ENCODE measurements around the gene EIF3C.
"Not testable (repeated sequence)": the region's sequence is repeated elsewhere in the genome, so short reads cannot be mapped to it uniquely, and the experiment has no call there.

The EIF3C gene, protein sequence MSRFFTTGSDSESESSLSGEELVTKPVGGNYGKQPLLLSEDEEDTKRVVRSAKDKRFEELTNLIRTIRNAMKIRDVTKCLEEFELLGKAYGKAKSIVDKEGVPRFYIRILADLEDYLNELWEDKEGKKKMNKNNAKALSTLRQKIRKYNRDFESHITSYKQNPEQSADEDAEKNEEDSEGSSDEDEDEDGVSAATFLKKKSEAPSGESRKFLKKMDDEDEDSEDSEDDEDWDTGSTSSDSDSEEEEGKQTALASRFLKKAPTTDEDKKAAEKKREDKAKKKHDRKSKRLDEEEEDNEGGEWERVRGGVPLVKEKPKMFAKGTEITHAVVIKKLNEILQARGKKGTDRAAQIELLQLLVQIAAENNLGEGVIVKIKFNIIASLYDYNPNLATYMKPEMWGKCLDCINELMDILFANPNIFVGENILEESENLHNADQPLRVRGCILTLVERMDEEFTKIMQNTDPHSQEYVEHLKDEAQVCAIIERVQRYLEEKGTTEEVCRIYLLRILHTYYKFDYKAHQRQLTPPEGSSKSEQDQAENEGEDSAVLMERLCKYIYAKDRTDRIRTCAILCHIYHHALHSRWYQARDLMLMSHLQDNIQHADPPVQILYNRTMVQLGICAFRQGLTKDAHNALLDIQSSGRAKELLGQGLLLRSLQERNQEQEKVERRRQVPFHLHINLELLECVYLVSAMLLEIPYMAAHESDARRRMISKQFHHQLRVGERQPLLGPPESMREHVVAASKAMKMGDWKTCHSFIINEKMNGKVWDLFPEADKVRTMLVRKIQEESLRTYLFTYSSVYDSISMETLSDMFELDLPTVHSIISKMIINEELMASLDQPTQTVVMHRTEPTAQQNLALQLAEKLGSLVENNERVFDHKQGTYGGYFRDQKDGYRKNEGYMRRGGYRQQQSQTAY

DNA sequence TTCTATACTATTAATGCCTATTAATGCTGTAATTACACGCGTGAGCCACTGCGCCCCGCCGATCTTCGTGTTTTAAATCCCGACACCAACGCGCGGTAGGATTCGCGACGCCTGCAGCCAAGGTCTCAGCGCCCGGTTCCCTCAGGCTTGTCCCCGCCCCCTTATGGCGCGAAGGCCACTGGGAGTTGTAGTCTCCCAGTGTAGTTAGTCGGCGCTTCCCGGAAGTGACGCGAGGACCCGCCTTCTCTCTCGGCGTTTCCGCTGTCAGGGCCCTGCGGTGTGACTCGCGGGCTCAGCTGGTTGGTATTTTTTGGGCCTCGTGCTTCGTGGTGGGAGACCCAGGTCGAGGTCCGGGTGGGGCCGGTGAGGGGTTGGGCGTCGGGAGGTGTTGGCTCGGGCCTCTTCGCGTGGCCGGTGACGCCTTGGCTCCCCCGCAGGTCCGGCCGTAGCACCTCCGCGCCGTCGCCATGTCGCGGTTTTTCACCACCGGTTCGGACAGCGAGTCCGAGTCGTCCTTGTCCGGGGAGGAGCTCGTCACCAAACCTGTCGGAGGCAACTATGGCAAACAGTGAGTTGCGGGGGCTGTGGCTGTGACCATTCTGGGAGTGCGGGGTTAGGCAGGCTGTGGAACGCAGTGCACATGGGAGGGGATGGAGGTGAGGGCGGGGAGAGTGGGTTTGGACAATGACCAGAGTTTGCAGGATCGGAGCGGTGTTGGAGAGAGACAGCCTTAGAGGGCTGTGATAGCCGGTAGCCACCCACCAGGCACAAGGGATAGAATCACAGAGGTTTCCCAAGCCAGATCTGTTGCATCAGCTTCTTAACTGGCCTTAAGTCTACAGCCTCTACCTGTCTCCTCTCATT is at the start of gene EIF3C:
Gene EIF3C (plus strand): TSS at position 245 of the 864 bp plus-strand sequence. CDS start 223 bp downstream, at position 468.
- FAIRE-seq, result not testable (repeated sequence)

DNA sequence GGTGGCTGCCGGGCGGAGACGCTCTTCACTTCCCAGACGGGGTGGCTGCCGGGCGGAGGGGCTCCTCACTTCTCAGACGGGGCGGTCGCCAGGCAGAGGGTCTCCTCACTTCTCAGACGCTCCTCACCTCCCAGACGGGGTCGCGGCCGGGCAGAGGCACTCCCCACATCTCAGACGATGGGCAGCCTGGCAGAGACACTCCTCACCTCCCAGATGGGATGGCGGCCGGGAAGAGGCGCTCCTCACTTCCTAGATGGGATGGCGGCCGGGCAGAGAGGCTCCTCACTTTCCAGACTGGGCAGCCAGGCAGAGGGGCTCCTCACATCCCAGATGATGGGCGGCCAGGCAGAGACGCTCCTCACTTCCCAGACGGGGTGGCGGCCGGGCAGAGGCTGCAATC is 45.0 kb upstream of the EIF3C start:
- not testable (repeated sequence) for FAIRE-seq

DNA sequence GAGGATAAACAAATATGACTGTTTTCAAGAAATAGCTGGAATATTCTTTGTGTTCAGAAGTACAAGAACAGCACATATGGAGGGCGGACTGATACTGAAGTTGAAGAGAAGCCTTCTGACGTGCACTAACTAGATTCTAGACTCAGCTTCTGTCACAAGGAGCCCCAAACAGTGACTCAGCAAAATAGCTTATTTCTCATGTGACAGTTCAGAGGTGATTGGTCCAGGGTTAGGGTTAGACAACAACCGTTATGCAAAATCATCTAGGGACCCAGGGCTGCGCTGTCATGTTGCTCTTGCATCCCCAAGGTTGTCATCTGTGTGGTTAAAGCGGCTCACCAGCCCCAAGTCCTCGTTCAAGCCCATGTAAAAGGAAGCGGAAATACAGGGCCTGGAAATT is 43.8 kb upstream of the EIF3C start:
- FAIRE-seq, result not testable (repeated sequence)

DNA sequence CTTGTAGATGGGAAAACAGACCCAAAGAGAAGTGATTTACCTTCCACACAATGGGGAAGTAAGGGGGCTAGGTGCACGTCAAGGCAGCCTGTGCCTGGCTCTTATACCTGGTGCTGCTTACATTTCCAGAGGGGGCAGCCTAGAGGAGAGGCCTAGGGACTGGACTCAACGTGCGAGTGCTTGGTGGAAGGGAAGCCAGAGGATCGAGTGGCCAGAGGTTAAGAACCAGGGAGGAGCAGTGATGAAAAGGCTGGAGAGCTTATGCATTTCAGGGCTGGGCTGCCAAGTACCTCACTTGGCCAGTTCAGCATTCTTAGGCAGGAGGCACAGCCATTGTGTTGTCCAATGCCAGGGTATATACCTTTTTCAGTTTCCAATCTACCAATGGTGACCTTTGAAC is 43.1 kb upstream of the EIF3C start:
- FAIRE-seq, result not testable (repeated sequence)

DNA sequence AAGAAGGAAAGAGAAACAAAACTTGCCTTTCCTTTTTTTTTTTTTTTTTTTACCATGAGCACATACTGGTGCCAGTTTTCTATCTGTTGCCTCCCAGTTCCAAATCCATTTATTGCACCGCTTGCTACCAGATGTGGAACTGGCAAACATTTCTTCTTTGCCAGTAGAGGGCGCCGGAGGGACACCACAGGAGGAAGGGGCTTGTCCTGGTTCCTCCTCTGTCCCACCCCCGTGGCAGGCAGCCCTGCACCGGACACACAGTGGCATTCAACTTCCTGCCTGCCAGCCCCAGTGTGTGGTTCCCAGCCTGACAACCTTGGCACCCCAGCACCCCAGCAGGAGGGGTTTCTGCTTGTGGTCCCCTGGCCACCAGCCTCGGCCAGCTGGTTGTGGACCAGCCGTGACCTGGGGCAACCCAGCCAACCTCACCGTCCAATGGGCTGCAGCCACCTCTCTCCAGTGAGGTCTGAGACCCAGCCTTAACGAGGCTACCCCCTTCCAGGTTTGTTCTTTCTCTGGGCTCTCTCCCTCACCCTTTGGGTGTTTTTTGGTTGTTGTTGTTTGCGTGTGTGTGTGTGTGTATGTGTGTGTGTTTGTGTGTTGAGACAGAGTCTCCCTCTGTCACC is 22.8 kb upstream of the EIF3C start:
- FAIRE-seq, result not testable (repeated sequence)

DNA sequence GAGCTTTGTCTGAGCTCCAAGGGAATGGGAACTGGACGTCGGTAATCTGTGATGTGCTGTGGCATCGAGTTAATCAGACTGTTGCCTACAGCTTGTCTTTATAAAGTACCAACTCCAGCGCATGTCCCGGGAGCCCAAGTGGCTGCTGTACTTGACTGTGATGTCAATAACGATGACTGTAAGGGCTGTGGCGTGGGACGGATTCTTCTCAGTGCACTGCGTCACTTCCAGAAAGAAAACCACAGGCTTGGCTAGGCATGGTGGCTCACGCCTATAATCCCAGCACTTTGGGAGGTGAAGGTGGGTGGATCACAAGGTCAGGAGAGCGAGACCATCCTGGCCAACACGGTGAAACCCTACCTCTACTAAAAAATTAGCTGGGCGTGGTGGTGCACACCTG is 21.8 kb upstream of the EIF3C start:
- FAIRE-seq, result not testable (repeated sequence)

DNA sequence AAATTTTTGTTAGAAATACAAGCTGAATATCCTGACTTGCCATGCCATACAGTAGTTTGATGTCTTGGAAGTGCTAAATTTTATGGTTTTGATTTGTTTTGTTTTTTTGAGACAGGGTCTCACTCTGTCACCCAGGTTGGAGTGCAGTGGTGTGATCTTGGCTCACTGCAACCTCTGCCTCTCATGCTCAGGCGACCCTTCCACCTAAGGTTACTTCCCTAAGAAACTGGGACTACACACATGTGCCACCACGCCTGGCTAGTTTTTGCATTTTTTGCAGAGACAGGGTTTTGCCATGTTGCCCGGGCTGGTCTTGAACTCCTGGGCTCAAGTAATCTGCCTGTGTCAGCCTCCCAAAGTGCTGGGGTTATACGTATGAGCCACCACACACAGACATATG is 19.5 kb upstream of the EIF3C start:
- FAIRE-seq, result not testable (repeated sequence)

DNA sequence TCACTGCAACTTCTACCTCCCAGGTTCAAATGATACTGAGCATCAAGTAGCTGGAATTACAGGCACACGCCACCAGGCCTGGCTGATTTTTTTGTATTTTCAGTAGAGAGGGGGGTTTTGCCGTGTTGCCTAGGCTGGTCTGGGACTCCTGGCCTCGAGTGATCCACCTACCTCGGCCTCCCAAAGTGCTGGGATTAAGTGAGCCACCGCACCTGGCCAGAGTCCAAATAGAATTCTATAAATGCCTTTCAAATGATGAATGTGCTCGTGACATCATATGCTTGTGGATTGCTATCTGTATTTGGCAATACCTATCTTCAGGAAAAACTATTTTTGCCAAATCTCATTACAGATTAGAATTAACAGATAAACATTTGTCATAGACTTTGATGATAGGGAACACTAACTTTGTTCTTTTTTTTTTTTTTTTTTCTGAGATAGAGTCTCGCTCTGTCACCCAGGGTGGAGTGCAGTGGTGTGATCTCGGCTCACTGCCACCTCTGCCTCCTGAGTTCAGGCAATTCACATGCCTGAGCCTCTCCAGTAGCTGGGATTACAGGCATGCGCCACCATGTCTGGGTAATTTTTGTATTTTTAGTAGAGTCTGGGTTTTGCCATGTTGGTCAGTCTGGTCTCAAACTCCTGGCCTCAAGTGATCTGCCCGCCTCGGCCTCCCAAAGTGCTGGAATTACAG is 17.9 kb upstream of the EIF3C start:
- FAIRE-seq, result not testable (repeated sequence)

DNA sequence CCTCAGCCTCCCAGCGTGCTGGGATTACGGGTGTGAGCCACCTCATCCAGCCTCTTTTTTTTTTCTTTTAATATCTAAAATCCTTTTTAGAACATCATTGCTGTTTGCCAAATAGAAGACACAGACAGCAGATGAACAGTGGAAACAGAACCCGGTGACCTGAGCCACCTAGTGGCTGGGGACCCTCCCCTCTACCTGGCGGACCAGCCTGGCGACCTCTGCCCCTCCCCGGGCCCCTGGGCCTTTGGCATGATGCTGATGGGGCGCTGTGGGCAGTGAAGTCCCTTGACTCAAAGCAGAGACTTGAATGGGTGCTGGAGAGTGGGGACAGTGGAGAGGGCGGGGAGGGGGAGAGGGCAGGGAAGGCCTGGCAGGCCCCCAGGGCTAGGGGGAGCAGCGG is 11.5 kb upstream of the EIF3C start:
- FAIRE-seq, result not testable (repeated sequence)

DNA sequence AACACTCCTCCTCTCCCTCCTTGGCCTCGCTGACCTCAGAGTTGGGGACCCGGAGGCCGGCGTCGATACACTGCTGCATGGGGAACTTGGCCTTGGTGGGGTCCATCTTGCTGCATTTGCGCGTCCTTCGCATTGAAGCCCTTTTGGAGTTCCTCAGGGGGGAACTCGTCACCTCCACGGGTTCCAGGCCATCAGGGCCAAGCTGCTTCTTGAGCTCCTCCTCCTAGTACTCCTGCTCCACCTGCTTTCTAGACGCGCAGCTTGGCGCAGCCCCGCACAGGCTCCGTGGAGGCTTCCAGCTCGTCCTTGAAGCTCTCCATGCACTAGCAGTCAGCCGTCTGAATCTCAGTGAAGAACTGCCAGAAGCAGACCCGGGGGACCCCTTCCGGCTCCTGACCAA is 10.9 kb upstream of the EIF3C start:
- not testable (repeated sequence) for FAIRE-seq

DNA sequence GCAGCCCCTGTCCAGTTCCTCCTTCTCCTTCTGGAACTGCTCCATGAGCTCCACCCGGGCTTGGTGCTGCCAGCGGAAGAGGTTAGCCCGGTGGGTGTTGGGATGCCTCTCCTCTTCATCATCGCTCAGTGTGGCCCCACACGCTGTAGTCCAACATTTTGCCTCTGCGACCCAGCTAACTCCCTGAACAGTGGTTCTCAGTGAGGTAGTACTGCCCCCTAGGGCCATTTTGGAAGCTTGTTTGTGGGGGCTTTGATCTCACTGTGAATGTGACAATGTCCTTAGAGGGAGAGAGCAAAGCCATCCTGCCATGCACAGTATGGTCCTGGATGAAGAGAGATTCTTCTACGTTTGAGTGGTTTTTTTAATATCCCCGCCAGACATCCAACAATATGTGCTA is 9.9 kb upstream of the EIF3C start:
- FAIRE-seq, result not testable (repeated sequence)

DNA sequence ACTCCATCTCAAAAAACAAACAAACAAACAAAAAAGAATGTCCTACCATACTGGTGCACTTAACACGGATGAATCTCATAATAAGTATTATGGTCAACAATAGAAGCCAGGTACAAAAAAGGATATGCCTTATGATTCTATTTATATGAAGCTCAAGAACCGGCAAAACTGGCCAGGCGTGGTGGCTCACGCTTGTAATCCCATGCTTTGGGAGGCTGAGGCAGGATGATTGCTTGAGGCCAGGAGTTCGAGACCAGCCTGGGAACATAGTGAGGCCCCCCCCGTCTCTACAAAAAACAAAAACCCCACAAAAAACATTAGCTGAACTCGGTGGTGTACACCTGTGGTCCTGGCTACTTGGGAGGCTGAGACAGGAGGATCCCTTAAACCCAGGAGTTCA is 7.0 kb upstream of the EIF3C start:
- FAIRE-seq, result not testable (repeated sequence)

DNA sequence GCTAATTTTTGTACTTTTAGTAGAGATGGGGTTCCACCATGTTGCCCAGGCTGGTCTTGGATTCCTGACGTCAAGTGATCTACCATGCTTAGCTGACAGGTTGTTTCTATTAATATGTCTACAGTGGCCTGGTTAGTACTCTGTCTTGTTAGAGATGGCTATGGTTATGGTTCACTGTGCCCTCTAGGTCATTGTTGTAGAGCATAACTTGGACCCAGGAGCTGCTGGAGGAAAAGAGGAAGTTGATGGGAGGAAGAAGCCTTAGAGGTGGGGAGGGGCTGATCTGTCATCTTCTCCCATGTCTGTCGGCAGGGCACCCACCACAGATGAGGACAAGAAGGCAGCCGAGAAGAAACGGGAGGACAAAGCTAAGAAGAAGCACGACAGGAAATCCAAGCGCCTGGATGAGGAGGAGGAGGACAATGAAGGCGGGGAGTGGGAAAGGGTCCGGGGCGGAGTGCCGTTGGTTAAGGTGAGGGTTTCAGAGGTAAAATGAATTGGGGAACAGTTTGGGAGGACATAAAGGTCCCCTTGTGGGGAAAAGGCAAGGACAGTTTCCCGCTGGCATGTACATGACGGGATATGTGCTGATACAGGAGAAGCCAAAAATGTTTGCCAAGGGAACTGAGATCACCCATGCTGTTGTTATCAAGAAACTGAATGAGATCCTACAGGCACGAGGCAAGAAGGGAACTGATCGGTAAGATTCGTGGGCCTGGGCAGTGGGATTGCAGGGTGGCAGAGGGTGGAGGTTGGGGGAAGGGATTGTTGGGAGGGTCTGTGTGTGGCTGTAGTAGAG is 11.8 kb downstream of the EIF3C start:
- not testable (repeated sequence) for FAIRE-seq

DNA sequence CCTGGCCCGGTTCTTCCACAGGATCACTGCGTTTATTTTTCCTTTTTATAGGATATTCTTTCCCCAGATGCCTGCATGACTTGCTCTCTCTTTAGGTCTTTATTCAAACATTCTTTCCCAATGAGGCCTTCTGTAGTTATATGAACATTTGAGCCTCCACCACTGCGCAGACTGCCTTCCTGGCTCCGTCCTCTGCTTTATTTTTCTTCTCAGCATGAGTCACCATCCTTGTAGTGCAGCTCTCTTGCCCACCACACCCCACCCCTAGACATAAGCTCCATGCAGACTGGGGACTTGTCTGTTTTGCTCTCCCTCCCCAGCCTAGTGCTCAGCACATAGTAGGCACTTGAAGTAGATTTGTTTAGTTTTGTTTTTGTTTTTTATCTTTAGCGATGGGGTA is 20.0 kb downstream of the EIF3C start:
- not testable (repeated sequence) for FAIRE-seq

DNA sequence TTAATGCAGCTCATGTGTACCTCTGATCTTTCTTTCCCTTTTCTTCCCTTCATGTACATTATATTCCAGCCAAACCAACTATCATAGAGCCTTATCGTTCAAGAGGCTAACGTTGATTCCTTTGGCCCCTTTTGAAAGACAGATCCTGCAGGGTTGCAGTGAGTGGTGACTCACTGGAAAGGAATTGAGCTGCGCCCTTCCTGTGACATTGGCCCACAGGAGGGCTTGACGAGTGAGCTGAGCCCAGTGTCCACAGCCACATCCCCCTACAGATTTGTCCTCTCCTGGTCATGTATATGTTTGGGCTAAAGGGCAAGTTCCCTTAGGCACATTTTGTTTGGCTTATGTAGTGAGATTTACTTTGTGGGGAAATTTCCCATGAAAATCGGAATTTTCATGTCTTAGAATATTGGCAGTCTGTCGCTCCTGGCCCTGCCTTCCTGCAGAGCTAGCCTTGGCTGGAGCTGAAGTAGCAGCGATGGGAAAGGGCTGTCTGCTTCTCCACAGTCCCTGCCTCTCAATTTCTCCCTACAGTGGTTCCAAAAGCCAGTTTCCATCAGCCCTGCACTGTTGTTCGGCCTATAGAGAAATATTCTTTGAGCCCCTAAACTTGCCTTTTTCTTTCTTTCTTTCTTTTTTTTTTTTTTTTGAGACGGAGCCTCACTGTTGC is 21.3 kb downstream of the EIF3C start:
- not testable (repeated sequence) for FAIRE-seq

DNA sequence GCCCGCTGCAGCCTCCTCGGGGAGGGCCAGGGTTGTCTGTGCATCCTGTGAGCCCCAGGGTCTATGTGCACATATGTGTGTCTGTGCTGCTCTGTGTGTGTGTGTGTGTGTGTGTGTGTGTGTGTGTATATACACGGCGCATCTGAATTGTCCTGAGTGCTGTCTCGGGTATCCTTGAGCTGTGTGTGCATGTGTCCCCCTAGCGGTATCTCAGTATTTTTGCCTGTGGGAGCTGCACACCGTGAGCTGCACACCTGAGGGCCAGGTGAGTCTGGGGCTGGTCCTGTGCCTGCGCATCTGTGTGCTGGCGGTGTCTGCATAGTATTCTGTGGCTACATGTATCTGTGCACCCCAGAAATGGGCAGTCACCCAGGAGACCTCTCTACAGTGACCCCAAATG is 28.5 kb downstream of the EIF3C start:
- FAIRE-seq, result not testable (repeated sequence)

DNA sequence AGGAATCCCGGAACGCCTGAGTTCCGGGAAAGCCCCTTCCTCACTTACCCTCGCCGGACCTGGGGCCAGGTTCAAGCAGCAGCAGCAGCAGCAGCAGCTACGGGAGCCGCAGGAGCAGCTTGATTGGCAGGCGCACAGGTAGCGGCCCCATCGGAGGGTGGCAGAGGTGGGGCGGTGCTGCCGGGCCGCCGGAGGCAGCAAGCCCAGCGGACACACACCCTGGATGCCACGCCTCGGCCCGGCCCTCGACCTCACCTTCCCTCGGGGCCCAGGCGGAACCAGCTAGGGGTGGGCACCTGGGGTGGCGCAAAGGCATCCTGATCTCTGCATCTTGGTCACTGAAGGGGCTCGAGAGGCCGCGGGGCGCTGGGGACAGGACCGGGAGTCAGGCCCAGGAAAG is 29.4 kb downstream of the EIF3C start:
- not testable (repeated sequence) for FAIRE-seq

DNA sequence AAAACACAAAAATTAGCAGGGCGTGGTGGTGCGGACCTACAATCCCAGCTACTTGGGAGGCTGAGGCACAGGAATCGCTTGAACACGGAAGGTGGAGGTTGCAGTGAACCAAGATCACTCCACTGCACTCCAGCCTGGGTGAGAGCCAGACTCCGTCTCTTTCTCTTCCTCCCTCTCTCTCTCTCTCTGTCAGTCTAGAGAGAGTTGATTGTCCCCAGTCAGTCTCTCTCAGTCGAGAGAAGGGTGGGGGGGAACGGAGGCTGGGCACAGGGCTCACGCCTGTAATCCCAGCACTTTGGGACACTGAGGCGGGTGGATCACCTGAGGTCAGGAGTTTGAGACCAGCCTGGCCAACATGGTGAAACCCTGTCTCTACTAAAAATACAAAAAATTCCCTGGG is 30.0 kb downstream of the EIF3C start:
- FAIRE-seq, result not testable (repeated sequence)

DNA sequence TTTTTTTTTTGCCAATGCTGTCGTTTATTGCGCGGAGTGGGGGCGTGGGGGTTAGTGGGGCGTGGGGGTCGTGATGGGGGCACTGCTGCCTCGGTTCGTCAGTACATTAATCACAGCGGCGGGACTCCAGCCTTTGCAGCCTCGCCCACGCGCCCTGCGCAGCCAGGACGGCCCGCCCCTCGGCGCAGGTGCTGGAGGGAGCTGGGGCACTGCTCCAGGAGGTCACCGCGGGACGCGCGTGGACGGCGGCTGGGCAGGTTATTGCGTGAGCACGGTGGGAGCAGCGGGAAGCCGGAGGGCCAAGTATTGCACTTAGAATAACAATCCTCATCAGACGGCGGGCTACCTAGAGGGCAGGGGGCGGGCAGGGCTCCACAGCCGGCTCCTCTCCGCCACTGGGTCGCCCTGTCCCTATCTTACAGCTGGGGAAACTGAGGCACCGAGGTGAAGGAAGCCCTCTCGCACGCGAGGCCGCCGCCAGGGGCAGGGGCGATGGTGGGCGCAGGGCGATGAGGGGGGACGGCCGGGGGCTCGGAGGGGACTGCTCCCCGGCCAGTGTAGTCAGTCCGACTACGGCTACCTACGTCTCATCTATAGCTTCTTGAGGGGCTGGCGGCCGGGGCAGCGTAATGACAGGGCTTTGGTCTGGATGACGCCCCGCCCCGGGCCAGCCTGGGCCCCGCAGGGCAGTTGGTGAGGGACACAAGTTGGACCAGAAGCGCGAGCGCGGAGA is 35.5 kb downstream of the EIF3C start:
- FAIRE-seq, result not testable (repeated sequence)
